Lung (tissue), 12 donors: Measurements from ENCODE around the gene EPHB6. TPM values are rescaled to one million over a fixed set of nuclear protein-coding genes. Genes with fewer than 3 reads are reported as not detected.

Experiments
- ATAC-seq: fragments of 200-7000 bp; cut with Tn5 transposase; one replicate; pipeline ENCODE4 v1.9.1; 2020; ENCODE audit warnings: moderate number of reproducible peaks; ENCODE audit not compliant: insufficient read depth, low FRiP score
- DNase-seq, 3 donors: peaks; one replicate each; pipeline ENCODE4 v3.0.0-alpha.2; 2013 to 2017
- H3K27ac ChIP-seq, 2 donors: one replicate each; pipeline ENCODE4 v1.5.1; 2013; ENCODE audit warnings: mild to moderate bottlenecking in 2 of 2, moderate library complexity in 2 of 2, control low read depth in 1 of 2, inconsistent platforms in 1 of 2, low read depth in 1 of 2, low read length in 1 of 2
- H3K27me3 ChIP-seq, 3 donors: one replicate each; pipeline ENCODE4 v1.5.1; 2013; ENCODE audit warnings: low read length in 2 of 3; ENCODE audit not compliant: control insufficient read depth in 3 of 3, insufficient read depth in 3 of 3
- H3K36me3 ChIP-seq, 4 donors: one replicate each; pipeline ENCODE4 v1.5.1; 2013; ENCODE audit warnings: low read length in 4 of 4, mild to moderate bottlenecking in 1 of 4, moderate library complexity in 1 of 4; ENCODE audit not compliant: control insufficient read depth in 4 of 4, insufficient read depth in 4 of 4
- H3K4me1 ChIP-seq, 5 donors: one replicate each; pipeline ENCODE4 v1.5.1; 2013; ENCODE audit warnings: low read length in 5 of 5, mild to moderate bottlenecking in 2 of 5, moderate library complexity in 1 of 5; ENCODE audit not compliant: control insufficient read depth in 5 of 5, insufficient read depth in 5 of 5
- H3K4me3 ChIP-seq: one replicate; pipeline ENCODE4 v1.5.1; 2013; ENCODE audit warnings: mild to moderate bottlenecking, control low read depth, moderate library complexity
- H3K9ac ChIP-seq, 2 donors: one replicate each; pipeline ENCODE4 v1.5.1; 2013; ENCODE audit warnings: low read length in 2 of 2, control low read depth in 1 of 2; ENCODE audit not compliant: insufficient read depth in 1 of 2
- H3K9me3 ChIP-seq, 4 donors: one replicate each; pipeline ENCODE4 v1.5.1; 2013; ENCODE audit warnings: low read length in 3 of 4, mild to moderate bottlenecking in 1 of 4, moderate library complexity in 1 of 4; ENCODE audit not compliant: control insufficient read depth in 4 of 4, insufficient read depth in 3 of 4
- WGBS, 2 donors: extraction: QIAGEN DNeasy Blood & Tissue Kit; methylation state at CpG; one replicate each; pipeline ENCODE4 v1.1.7; 2013; 5-methylcytosine and 5-hydroxymethylcytosine counted together
- polyA plus RNA-seq, 2 donors: library from polyadenylated mRNA; stranded (reverse); fragments of 200-250 nt; gene quantifications; one replicate each; pipeline ENCODE4 v1.2.1, GENCODE V29; 2013
- total RNA-seq, 2 donors: library from RNA; depleted of rRNA in 1 of 2; stranded (reverse); fragments of >200 nt in 1 of 2; gene quantifications; one replicate each; pipeline ENCODE4 v1.2.1, GENCODE V29; 2014 to 2021
- TF ChIP-seq, protein P1 (sequence below): IDR thresholded peaks from 2 replicates; pipeline ENCODE4 v1.5.1; 2012; ENCODE audit warnings: mild to moderate bottlenecking; ENCODE audit errors: control extremely low read depth, extremely low read depth
- donor health status: control.
- donor health status: control.
- donor health status: Bipolar disorder and iron deficiency.
- donor health status: healthy.
- donor health status: DM: yes; HTN: yes; CAD: no.

The EPHB6 gene
- total and polyA plus RNA-seq, 4 donors, result 3.2 to 18.8 (median 13.5) TPM

DNA sequence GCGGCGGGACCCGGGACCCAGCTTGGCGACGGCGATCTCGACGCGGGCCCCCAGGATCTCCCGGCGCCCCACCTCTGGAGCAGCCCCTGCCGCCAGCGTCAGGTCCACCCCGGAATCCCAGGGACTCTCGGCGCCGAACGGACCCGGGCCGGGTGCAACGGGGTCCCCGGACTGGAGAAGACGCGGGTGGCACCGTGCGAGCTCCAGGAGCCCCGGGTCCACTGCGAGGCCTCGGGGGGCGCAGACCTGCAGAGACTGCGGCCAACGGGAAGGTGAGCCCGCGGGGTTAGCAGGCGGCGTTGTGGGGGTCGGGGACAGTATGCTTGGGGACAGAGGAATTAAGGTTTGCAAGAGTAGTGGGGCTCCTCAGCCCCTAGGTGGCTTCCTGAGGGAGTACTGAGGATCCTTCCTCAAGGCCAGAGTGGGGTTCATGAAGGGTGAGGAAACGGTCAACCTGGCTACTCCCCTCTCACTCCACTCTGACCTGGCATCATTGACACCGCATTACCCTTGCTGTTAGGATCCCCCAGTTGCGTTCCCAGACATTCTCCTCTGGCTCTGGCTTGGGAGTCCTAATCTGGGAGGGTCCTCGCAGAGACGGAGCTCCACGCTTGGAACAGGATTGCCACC lies 353 bp downstream of the EPHB6 start:
- WGBS, 2 donors, result 7% methylated on average over 36 to 43 of the region's 43 CpGs
- no peak for ATAC-seq
- TF ChIP-seq, protein P1, sequence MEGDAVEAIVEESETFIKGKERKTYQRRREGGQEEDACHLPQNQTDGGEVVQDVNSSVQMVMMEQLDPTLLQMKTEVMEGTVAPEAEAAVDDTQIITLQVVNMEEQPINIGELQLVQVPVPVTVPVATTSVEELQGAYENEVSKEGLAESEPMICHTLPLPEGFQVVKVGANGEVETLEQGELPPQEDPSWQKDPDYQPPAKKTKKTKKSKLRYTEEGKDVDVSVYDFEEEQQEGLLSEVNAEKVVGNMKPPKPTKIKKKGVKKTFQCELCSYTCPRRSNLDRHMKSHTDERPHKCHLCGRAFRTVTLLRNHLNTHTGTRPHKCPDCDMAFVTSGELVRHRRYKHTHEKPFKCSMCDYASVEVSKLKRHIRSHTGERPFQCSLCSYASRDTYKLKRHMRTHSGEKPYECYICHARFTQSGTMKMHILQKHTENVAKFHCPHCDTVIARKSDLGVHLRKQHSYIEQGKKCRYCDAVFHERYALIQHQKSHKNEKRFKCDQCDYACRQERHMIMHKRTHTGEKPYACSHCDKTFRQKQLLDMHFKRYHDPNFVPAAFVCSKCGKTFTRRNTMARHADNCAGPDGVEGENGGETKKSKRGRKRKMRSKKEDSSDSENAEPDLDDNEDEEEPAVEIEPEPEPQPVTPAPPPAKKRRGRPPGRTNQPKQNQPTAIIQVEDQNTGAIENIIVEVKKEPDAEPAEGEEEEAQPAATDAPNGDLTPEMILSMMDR, result no peak
- peaks cover 0 to 27% (median 6%) of the 10 kb centered on the region in 5 donors for H3K4me1 ChIP-seq
- no peak overlapping the region for H3K27ac ChIP-seq
- DNase-seq, result peak; percentile 44 to 53 (median 50)
- no peaks in the 10 kb centered on the region for H3K9me3 ChIP-seq
- no peaks in the 10 kb centered on the region for H3K36me3 ChIP-seq
- H3K27me3 ChIP-seq, result no peaks in the 10 kb centered on the region
- peak overlapping the region in 1 of 2 donors; percentile 34 for H3K9ac ChIP-seq
- peak overlapping the region; percentile 48 for H3K4me3 ChIP-seq

- Histone ChIP-seq H3K4me1 (peaks cover 0 to 27% (median 6%) of the 10 kb centered on the region in 5 donors), H3K9me3 (no peaks in the 10 kb centered on the region), H3K4me3 (no peak overlapping the region), H3K27ac (no peak overlapping the region), H3K36me3 (peaks cover 0 to under 1% (median under 1%) of the 10 kb centered on the region in 4 donors), H3K9ac (no peak overlapping the region), H3K27me3 (no peaks in the 10 kb centered on the region)
- WGBS, 2 donors, result 40 to 49% methylated on average over 12 of the region's 12 CpGs
- TF ChIP-seq, protein P1, result no peak
- ATAC-seq (no peak), DNase-seq (peak; percentile 45 to 55 (median 53))
Measured at GRCh38 chr7:142855756-142856564, 1.1 kb downstream of the EPHB6 start.

DNA sequence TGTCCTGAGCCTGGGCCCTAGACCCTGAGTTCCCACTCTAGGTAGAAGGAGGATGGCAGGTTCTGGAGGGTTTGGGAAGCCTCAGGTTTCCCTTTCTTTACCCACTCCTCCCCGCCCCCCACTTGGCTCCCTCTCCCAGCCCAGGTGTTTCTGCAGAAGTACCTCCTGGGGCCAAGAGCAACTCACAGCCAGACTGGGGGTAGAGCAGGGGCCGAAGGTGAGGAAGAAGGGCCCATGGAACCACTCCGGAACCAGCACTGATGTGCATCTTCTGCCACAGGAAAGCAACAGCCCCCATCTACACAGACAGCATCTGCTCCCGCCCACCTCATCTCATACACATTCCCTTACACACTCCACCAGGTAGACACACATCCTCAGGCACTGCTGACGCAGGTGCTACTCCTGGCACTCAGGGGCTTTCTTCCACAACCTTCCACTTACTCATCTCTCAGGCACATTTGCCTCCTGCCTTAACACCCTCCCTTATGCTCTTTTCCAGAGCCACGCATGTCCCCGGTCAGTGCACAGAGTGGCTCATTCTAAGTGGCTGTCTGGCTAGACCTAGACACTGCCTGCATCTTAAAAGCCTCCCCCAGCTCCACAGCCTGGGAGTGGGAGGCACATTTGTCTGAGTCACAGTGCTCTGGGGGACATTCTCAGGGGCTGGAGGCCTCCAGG lies 1.8 kb downstream of the EPHB6 start:
- ATAC-seq (no peak), DNase-seq (no peak)
- no peak overlapping the region for H3K27ac ChIP-seq
- no peak overlapping the region for H3K4me3 ChIP-seq
- H3K27me3 ChIP-seq, result no peaks in the 10 kb centered on the region
- peaks cover 0 to 27% (median 6%) of the 10 kb centered on the region in 5 donors for H3K4me1 ChIP-seq
- WGBS, 2 donors, result 77 to 79% methylated on average over 7 of the region's 7 CpGs
- TF ChIP-seq, protein P1, result no peak
- H3K36me3 ChIP-seq, result peaks cover 0 to 5% (median 3%) of the 10 kb centered on the region in 4 donors
- no peak overlapping the region for H3K9ac ChIP-seq
- no peaks in the 10 kb centered on the region for H3K9me3 ChIP-seq
